HK-2 (cell line): ENCODE results near the gene GPR42.
A peak's percentile ranks its signal among the peaks of the same experiment; 100 is the strongest.
"Not testable (repeated sequence)": the region's sequence is repeated elsewhere in the genome, so short reads cannot be mapped to it uniquely, and the experiment has no call there.

Experiments
- DNase-seq: peaks from one replicate; pipeline ENCODE4 v3.0.0-alpha.2; 2018; ENCODE audit not compliant: unreplicated experiment

The GPR42 gene

DNA sequence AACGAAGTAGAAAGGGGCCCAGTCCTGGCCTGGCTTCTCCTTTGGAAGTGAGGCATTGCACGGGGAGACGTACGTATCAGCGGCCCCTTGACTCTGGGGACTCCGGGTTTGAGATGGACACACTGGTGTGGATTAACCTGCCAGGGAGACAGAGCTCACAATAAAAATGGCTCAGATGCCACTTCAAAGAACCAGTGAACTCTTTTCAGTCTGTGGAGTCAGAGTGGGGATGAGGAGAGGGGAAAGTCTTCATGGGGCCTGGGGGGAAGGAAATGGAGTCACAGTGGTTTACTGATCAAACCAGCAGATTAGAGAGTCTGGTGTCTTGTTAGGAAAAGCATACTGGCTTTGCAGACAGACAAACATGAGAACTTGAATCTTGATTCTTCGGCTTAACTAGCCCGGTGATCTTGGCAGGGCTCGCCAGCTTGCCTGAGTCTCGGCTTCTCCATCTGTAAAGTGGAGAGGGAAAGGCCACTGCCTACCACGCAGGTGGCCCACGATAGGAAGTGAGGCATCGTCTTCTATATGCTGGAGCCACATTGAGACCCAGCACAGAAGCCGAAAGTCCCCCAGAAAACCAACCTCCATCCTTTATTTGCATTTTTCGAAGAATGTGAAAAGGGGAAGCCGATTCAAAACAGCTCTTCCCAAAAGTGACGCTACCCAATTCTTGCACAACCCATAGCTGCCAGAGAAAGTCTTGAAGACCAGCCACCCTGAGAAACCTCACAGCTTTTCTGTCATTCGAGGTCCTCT, 23.5 kb upstream of the GPR42 start, which contains the start of gene FFAR1:
Gene FFAR1 (plus strand): TSS at position 732 of the 759 bp plus-strand sequence. CDS start 3,650 bp downstream, outside the sequence.
- no peak for DNase-seq

DNA sequence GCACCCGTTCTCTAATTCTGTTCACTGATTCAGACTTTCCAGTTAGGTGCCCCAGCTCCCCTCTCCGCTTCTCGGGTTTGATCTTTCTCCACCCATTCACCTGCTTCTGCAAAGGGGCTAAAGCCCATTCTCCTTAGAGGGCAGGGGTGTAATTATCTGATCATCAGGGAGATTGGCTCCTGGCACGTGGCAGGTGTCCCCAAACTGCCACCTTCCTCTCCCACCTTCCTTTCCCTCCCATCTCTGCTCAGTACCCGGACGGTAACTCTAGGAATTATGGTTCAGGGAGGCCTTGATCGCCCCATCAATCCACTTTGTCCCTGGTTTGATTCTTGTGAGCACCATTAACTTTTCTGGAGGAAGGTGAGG, 23.0 kb upstream of the GPR42 start:
- DNase-seq, result no peak

- no peak for DNase-seq
Observed at GRCh38 chr19:35348911-35349611, 21.8 kb upstream of the GPR42 start.

- no peak for DNase-seq
Observed at GRCh38 chr19:35349614-35350521, 21.0 kb upstream of the GPR42 start.

GRCh38 chr19:35350591-35350990, 20.3 kb upstream of the GPR42 start:
- DNase-seq, result no peak

GRCh38 chr19:35351411-35352176, 19.3 kb upstream of the GPR42 start:
- no peak for DNase-seq

- DNase-seq, result no peak
Observed at GRCh38 chr19:35352177-35352447, 18.8 kb upstream of the GPR42 start.

GRCh38 chr19:35352448-35353304, 18.2 kb upstream of the GPR42 start:
- peak; percentile 63 for DNase-seq

GRCh38 chr19:35353635-35354034, 17.2 kb upstream of the GPR42 start:
- no peak for DNase-seq

- no peak for DNase-seq
Observed at GRCh38 chr19:35354898-35355297, 16.0 kb upstream of the GPR42 start.

GRCh38 chr19:35355791-35356460, 14.9 kb upstream of the GPR42 start:
- no peak for DNase-seq

DNA sequence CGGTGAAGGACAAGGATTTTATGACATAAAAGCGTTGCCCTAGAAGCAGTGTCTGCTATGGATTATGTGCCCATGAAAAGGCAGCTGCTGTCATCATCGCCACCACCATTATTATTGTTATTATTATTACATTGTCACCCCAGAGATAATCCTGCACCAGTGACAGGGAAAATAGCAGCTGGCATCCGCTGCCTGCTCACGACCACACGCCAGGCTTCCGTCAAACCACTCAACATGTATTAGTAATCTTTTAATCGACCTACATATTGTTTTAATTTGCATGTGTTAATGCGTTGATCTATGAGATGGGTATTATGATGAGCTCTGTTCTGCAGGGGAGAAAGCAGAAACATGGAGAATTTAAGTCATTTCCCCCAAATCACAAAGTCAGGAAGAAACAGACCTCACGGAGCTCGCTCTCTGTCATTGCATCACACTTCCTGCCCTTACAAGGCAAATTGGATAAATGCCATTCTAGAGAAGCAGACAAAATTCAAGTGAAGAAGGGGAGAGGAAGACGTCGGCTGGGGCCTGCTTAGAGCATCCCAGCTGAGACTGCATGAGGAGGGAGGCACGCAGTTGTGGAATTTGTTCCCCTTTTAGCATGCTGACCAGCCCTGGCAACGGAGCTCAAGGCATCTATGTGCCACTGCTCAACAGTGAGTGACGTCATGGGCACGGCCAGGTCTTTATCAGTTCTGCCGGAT, 12.8 kb upstream of the GPR42 start, which contains the start of gene FFAR3:
Gene FFAR3 (plus strand): TSS at position 594 of the 707 bp plus-strand sequence. CDS start 431 bp downstream, outside the sequence.
- no peak for DNase-seq

DNA sequence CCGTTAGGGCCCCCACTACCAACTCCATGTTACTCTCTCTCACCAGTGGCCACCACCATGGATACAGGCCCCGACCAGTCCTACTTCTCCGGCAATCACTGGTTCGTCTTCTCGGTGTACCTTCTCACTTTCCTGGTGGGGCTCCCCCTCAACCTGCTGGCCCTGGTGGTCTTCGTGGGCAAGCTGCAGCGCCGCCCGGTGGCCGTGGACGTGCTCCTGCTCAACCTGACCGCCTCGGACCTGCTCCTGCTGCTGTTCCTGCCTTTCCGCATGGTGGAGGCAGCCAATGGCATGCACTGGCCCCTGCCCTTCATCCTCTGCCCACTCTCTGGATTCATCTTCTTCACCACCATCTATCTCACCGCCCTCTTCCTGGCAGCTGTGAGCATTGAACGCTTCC, 12.0 kb upstream of the GPR42 start:
- not testable (repeated sequence) for DNase-seq

DNA sequence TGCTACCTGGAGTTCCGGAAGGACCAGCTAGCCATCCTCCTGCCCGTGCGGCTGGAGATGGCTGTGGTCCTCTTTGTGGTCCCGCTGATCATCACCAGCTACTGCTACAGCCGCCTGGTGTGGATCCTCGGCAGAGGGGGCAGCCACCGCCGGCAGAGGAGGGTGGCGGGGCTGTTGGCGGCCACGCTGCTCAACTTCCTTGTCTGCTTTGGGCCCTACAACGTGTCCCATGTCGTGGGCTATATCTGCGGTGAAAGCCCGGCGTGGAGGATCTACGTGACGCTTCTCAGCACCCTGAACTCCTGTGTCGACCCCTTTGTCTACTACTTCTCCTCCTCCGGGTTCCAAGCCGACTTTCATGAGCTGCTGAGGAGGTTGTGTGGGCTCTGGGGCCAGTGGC, 11.5 kb upstream of the GPR42 start:
- DNase-seq, result not testable (repeated sequence)

DNA sequence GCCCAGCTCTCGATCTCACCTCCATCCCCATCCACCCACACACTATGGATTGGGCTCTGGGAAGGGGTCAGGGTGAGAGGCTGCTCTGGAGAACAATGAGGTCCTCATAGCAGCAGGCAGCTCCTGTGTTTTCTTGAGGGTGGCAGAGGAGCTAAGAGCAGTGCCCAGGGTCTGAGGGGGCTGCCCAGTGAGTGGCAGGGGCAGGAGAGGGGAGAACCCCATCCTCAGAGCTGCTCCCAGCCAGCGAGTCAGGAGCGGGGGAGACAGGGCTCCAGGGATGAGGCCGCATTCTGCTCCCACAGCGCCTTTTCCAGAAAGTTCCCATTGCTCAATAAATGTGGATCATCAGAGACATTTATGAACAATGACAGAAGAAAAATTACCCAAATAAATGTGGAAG, 10.8 kb upstream of the GPR42 start:
- DNase-seq, result not testable (repeated sequence)

- DNase-seq, result no peak
Observed at GRCh38 chr19:35360880-35361420, 9.9 kb upstream of the GPR42 start.

DNA sequence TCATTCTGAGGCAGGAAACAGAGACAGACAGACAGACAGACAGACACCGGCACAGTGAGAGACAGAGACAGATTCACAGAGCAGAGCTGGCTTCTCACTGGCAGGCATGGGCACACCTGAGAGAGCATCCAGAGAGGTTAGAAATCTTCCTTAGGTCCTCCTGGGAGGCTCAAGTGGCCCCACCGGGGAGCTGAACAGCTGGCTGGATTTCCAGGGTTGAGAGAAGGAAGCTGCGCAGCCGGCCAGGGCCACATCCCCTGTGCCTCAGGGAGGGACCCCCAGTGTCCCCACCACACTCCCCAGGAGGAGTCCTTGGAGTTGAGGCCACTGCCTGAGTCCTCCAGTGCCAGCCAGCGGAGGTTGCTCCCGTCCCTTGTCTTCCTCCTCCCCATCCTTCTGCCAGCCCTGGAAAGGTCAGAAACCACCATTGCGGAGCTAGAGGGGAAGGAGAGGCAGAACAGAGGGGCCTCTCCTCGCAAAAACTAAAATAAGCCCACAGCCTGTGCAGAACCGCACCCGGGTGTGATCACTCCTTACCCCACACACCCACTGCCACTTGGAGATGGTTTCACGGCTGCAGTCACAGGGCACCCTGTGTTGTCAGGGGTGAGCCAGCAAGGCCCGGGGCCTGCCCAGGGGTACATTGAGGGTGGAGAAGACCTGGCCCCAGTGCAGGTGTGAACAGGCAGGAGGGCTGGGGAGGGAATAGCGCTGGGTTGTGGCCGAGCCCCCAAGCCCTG, 8.4 kb upstream of the GPR42 start:
- DNase-seq, result no peak

GRCh38 chr19:35363001-35363590, 7.8 kb upstream of the GPR42 start:
- no peak for DNase-seq
